ENCODE measurements around the gene INSL3.
"Not testable (repeated sequence)": the region's sequence is repeated elsewhere in the genome, so short reads cannot be mapped to it uniquely, and the experiment has no call there.

INSL3 gene

DNA sequence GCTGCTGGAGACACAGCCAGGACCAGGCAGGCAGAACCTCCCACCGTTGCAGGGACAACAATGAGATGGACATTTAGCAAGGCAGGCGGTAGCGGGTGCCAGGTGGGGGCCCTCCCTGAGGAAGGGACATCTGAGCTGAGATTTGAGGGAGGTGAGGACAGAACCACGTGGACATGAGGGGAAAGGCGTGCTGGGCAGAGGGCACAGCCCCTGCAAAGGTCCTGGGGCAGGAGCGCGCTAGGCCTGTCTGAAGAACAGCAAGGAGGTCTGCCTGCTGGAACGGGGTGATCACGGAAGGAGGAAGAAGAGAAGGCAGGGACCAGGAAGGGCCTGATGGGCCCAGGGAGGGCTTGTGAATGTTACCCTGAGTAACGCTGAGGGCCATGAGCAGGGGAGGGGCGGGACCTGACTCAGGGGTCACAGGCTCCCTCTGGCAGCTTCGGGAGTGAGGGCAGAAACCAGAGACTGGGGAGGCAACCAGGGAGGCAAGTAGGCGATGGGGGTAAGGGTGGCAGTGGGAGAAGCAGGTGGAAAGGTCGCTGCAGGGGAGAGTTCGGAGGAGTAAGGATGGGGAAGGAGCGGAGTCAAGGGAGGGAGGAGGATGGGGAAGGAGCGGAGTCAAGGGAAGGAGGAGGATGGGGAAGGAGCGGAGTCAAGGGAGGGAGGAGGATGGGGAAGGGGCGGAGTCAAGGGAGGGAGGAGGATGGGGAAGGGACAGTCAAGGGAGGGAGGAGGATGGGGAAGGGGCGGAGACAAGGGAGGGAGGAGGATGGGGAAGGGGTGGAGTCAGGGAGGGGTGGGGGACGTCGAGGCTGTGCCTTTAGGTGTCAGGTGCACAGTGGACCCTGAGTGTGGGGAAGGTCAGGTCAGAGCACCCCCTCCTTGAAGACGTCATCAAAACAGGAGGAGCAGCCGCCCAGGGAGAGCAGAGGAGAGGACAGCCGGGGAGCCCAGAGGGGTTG, 42.1 kb downstream of the INSL3 start:
- DNase-seq, result no peak

DNA sequence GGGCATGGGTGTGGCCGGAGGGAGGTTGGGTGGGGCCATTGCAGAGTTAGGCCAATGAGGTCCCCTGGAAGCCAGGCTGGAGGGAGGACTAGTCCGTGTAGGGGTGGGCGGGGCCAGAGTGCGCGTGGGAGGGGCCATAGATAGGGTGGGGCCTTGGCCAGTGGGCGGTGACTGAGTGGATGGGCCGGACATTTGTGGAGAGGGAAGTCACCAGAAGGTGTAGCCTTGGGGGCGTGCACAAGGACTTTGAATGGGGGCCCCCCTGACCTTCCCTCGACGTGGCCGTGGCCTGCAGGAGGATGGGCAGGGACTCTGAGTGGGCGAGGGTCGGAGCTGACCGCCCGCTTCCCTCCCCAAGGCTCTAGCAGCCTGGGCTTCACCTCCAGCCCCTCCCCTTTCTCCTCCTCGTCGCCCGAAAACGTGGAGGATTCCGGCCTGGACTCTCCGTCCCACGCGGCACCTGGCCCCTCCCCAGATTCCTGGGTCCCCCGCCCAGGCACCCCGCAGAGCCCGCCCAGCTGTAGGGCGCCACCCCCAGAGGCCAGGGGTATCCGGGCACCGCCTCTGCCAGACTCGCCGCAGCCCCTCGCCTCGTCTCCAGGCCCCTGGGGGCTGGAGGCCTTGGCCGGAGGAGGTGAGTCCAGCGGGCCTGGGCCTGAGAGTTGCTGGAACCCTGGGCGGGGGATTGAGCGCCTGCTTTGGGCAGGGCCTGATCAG, 42.9 kb downstream of the INSL3 start:
- DNase-seq, result no peak

DNA sequence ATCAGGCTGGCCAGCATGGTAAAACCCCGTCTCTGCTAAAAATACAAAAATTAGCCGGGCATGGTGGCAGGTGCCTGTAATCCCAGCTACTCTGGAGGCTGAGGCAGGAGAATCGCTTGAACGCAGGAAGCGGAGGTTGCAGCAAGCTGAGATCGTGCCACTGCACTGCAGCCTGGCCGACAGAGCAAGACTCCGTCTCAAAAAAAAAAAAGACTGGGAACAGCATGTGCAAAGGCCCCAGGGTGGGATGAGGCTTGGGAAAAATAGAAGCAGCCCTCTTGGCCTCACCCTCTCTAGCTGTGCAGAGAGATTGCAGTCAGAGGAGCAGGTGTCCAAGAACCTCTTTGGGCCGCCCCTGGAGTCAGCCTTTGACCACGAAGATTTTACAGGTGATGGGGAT, 43.5 kb downstream of the INSL3 start:
- not testable (repeated sequence) for DNase-seq

DNA sequence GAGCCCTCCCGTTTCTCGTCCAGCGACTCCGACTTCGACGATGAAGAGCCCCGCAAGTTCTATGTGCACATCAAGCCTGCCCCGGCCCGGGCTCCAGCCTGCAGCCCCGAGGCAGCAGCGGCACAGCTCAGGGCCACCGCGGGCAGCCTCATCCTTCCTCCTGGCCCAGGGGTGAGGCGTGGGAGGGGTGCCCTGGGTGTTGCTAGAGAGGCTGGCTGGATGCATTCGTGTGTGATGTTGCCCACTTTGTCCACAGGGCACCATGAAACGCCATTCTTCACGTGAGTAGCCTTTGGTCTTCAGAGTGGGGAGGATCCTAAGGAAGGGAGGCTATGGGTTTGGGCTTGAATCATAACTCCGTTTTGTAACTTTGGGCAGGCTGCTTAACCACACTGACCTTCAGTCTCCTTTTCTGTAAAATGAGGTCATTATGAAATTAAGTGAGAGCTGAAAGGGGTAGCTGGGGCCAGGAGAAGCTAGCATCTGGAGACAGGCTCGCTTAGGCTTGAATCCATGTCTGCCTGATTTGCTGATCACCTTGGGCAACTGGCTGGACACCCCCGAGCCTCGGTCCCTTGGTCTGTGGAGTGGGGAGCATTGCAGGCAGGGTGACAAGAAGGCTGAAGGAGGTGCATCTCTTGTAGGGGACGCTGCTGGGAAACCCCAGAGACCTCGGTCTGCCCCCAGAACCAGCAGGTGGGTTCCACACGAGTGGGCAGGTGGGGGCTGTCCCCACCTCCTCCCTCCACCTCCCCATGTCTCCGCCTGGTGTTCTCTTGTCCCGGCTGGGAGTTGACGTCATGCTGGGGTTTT, 45.1 kb downstream of the INSL3 start:
- DNase-seq, result no peak

GRCh38 chr19:17775245-17775927, 45.9 kb downstream of the INSL3 start:
- no peak for DNase-seq

DNA sequence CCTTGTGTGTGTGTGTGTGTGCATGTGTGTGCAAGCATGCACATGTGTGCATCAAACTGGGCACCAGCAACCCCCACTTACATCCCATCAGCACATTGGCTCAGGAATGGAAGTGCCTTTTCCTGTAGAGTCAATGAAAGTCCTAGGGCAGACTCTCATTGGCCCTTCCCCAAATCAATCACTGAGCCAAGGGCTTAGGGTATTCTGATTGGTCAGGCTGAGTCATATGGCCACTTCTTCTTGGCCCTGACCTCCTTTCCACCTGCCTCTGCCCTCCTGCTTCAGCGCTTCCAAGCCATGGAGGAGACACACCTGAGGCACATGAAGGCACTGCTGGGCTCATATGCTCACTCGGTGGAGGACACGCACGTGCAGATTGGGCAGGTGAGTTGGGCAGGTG, 49.1 kb downstream of the INSL3 start:
- no peak for DNase-seq

DNA sequence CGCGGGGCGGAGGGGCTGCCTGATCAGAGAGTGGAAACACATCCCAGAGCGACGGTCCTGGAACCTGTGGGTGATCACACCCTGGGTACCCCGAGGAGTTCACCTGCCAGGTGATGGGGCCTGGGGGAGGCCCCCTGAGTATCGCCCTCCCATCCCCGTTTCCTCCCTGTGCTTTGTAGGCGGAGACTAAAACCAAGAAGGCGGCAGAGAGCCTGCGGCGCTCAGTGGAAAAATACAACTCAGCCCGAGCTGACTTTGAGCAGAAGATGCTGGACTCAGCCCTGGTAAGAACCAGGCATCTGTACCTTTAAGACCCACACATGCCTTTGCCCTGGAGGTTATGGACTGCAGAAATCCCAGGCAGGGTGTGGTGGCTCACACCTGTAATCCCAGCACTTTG, 50.7 kb downstream of the INSL3 start:
- DNase-seq, result no peak

DNA sequence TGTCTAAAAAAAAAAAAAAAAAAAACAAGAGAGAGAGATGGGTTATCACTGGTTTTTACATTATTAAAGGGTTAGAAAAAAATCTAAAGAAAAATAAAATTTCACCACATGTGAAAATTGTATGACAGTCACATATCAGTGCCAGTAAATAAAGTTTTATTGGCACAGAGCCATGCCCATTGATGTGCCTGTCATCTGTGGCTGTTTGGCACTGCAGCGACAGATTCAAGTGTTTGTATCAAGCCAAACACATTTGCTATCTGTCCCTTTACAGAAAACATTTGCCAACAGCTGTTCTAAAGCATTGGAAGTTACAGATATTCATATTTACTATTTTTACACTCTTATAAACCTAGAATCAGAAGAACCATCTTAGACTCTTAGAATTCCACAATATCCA, 53.8 kb downstream of the INSL3 start:
- no peak for DNase-seq

- DNase-seq, result no peak
These were observed 54.7 kb downstream of the INSL3 start for GRCh38 chr19:17766543-17767131.
